Neural progenitor cell (in vitro differentiated cells): Measurements from ENCODE around the gene LRRC53.

Experiments used
- EZH2 ChIP-seq: fragments of 200-600 bp; sonication (generic); IDR thresholded peaks from 2 replicates; pipeline ENCODE4 v1.6.1; 2017; ENCODE audit warnings: antibody characterized with exemption, mild to moderate bottlenecking, moderate library complexity
- TF ChIP-seq, protein P1 (sequence below): fragments of 200-600 bp; sonication (generic); IDR thresholded peaks from 2 replicates; pipeline ENCODE4 v1.5.1; 2017; ENCODE audit warnings: antibody characterized with exemption, mild to moderate bottlenecking

DNA sequence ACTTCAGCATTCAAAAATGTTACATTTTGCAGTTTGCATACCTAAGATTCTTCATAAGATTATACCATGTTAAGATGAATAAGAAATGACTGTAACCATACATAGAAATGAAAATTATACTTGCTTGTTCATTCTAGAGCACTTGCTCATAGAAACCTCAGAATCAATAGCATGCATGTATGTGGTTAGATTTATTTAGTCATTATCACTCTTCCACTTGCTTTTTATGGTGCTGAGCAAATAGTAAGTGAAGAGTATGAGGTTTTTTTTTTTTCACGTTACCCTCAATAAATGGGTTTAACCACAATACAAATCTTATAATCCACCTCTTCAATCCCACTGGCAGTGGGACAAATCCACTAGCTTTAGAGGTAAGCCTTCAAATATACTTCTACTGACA lies 84.7 kb downstream of the LRRC53 start:
- TF ChIP-seq, protein P1, sequence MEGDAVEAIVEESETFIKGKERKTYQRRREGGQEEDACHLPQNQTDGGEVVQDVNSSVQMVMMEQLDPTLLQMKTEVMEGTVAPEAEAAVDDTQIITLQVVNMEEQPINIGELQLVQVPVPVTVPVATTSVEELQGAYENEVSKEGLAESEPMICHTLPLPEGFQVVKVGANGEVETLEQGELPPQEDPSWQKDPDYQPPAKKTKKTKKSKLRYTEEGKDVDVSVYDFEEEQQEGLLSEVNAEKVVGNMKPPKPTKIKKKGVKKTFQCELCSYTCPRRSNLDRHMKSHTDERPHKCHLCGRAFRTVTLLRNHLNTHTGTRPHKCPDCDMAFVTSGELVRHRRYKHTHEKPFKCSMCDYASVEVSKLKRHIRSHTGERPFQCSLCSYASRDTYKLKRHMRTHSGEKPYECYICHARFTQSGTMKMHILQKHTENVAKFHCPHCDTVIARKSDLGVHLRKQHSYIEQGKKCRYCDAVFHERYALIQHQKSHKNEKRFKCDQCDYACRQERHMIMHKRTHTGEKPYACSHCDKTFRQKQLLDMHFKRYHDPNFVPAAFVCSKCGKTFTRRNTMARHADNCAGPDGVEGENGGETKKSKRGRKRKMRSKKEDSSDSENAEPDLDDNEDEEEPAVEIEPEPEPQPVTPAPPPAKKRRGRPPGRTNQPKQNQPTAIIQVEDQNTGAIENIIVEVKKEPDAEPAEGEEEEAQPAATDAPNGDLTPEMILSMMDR = no peak
- no peak for TF ChIP-seq EZH2
